HG03439 (cell line): ENCODE results near the gene SHLD1.

Source experiments
- ATAC-seq: cut with Tn5 transposase; IDR thresholded peaks from one replicate; pipeline ENCODE4 v1.9.1; 2021; ENCODE audit warnings: mild to moderate bottlenecking, moderate library complexity; ENCODE audit not compliant: unreplicated experiment

The SHLD1 gene

GRCh38 chr20:5887386-5887785 is 137.2 kb downstream of the SHLD1 start:
- ATAC-seq: no peak

- no peak for ATAC-seq
These were observed 137.8 kb downstream of the SHLD1 start for GRCh38 chr20:5888041-5888440.

GRCh38 chr20:5890773-5891441 is 140.7 kb downstream of the SHLD1 start:
- ATAC-seq: no peak

GRCh38 chr20:5893052-5893451 is 142.9 kb downstream of the SHLD1 start:
- no peak for ATAC-seq

- no peak for ATAC-seq
These were observed 143.4 kb downstream of the SHLD1 start for GRCh38 chr20:5893621-5894020.

- ATAC-seq: no peak
These were observed 145.4 kb downstream of the SHLD1 start for GRCh38 chr20:5895626-5896025.

- ATAC-seq: no peak
These were observed 149.2 kb downstream of the SHLD1 start for GRCh38 chr20:5899444-5899843.

GRCh38 chr20:5900908-5901307 is 150.7 kb downstream of the SHLD1 start:
- no peak for ATAC-seq

GRCh38 chr20:5908981-5909380 is 158.8 kb downstream of the SHLD1 start:
- no peak for ATAC-seq

GRCh38 chr20:5910186-5910585 is 160.0 kb downstream of the SHLD1 start:
- ATAC-seq: no peak

GRCh38 chr20:5913166-5913565 is 163.0 kb downstream of the SHLD1 start:
- ATAC-seq: no peak
